OCI-LY1 (cell line): ENCODE data around the gene PDE3B.
"Not testable (repeated sequence)": the region's sequence is repeated elsewhere in the genome, so short reads cannot be mapped to it uniquely, and the experiment has no call there.

Experiments used
- H2AFZ ChIP-seq: fragments of 200-600 bp; sonication (generic), shearing (Covaris generic); 2 replicates; pipeline ENCODE4 v1.6.0; 2014; ENCODE audit warnings: antibody characterized with exemption, mild to moderate bottlenecking, low read length
- H3F3A ChIP-seq: fragments of 200-600 bp; sonication (generic), shearing (Covaris generic); 2 replicates; pipeline ENCODE4 v1.6.0; 2014; ENCODE audit warnings: mild to moderate bottlenecking, antibody characterized with exemption, low read length, moderate library complexity; ENCODE audit not compliant: insufficient read depth
- H3K27ac ChIP-seq: fragments of 200-600 bp; sonication (generic); 2 replicates; pipeline ENCODE4 v1.5.1; 2014; ENCODE audit warnings: low read length, mixed run types, mild to moderate bottlenecking, low read depth; ENCODE audit not compliant: poor library complexity, severe bottlenecking
- H3K27me3 ChIP-seq: fragments of 200-600 bp; sonication (generic); 2 replicates; pipeline ENCODE4 v1.6.0; 2014; ENCODE audit warnings: antibody characterized with exemption, mild to moderate bottlenecking, low read length, moderate library complexity; ENCODE audit not compliant: insufficient read depth
- H3K36me3 ChIP-seq: fragments of 200-600 bp; sonication (generic); 2 replicates; pipeline ENCODE4 v1.6.1; 2014; ENCODE audit warnings: mild to moderate bottlenecking, antibody characterized with exemption, low read length, moderate library complexity, mixed read lengths; ENCODE audit not compliant: insufficient read depth
- H3K4me1 ChIP-seq: fragments of 200-600 bp; sonication (generic); 2 replicates; pipeline ENCODE4 v1.5.1; 2014; ENCODE audit warnings: mild to moderate bottlenecking, low read length, moderate library complexity; ENCODE audit not compliant: insufficient read depth, severe bottlenecking
- H3K4me2 ChIP-seq: fragments of 200-600 bp; sonication (generic), shearing (Covaris generic); 2 replicates; pipeline ENCODE4 v1.6.1; 2014; ENCODE audit warnings: low read length
- H3K4me3 ChIP-seq: fragments of 200-600 bp; sonication (generic); 2 replicates; pipeline ENCODE4 v1.5.1; 2014; ENCODE audit warnings: low read length, low read depth, mild to moderate bottlenecking, mixed read lengths; ENCODE audit not compliant: poor library complexity, severe bottlenecking
- H3K79me2 ChIP-seq: fragments of 200-600 bp; shearing (Covaris generic); 2 replicates; pipeline ENCODE4 v1.6.1; 2016; ENCODE audit warnings: mixed run types, low read length, mixed read lengths; ENCODE audit not compliant: insufficient read depth
- H3K9ac ChIP-seq: fragments of 200-600 bp; sonication (generic), shearing (Covaris generic); 2 replicates; pipeline ENCODE4 v1.6.1; 2014; ENCODE audit warnings: mild to moderate bottlenecking, low read length, mixed read lengths
- H3K9me2 ChIP-seq: fragments of 200-600 bp; sonication (generic), shearing (Covaris generic); 2 replicates; pipeline ENCODE4 v1.6.1; 2014; ENCODE audit warnings: low read depth, mild to moderate bottlenecking, low read length, mixed read lengths
- H3K9me3 ChIP-seq: fragments of 200-600 bp; shearing (Covaris generic); 2 replicates; pipeline ENCODE4 v1.6.1; 2014; ENCODE audit warnings: low read length, mixed read lengths
- H4K20me1 ChIP-seq: fragments of 200-600 bp; sonication (generic), shearing (Covaris generic); 2 replicates; pipeline ENCODE4 v1.6.0; 2016; ENCODE audit warnings: mild to moderate bottlenecking, low read length; ENCODE audit not compliant: insufficient read depth
- EZH2 ChIP-seq: fragments of 200-600 bp; sonication (generic), shearing (Covaris generic); IDR thresholded peaks from 2 replicates; pipeline ENCODE4 v1.8.0; 2017; ENCODE audit warnings: borderline replicate concordance, mixed run types, mild to moderate bottlenecking, antibody characterized with exemption, low read length, moderate library complexity, mixed read lengths
- TF ChIP-seq, protein P1 (sequence below): fragments of 200-600 bp; sonication (generic), shearing (Covaris generic); IDR thresholded peaks from 2 replicates; pipeline ENCODE4 v1.5.1; 2017; ENCODE audit warnings: mild to moderate bottlenecking, antibody characterized with exemption, low read length, moderate library complexity, mixed read lengths

The PDE3B gene

DNA sequence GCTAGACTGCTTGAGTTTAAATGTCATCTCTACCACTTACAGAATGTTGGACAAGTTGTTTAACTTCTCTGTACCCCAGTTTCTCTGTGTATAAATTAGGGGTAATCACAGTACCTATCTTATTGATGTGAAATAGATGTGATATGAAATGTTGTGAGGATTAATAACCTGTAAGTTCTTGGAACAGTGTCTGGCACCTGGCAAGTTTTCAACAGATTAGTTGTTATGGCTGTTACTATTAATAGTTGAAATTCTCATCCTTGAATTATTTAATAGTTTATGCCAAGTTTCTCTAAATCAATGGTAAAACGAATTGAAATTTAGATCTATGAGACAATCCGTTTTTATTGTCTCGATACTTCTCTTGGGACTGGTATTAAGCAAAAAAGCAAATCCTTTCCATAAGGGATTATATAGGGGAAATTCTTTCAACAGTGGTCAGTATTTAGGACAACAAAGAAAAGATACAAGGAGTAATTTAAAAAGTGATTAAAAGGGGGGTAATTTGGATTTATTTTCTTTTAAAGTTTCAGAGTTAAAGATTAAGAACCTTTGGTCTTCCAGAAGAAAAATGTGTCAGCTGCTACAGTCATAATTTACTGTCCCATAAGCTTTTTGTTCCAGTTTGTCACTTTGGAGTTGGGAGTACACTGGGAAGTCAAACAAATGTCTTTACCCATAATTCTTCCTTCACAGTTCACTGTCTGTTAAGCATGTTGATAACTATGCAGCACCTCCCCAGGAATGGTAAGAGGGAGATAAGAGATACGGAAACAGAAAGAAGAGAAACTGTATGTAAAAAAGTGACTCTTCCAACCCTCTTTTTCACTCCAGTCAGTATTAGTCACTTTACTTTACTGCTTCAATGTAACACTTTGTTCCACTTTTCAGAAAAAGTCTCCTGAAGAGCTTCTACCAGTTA is 13.2 kb downstream of the PDE3B start:
- no peak overlapping the region for H3K4me2 ChIP-seq
- TF ChIP-seq EZH2 = no peak
- TF ChIP-seq, protein P1, sequence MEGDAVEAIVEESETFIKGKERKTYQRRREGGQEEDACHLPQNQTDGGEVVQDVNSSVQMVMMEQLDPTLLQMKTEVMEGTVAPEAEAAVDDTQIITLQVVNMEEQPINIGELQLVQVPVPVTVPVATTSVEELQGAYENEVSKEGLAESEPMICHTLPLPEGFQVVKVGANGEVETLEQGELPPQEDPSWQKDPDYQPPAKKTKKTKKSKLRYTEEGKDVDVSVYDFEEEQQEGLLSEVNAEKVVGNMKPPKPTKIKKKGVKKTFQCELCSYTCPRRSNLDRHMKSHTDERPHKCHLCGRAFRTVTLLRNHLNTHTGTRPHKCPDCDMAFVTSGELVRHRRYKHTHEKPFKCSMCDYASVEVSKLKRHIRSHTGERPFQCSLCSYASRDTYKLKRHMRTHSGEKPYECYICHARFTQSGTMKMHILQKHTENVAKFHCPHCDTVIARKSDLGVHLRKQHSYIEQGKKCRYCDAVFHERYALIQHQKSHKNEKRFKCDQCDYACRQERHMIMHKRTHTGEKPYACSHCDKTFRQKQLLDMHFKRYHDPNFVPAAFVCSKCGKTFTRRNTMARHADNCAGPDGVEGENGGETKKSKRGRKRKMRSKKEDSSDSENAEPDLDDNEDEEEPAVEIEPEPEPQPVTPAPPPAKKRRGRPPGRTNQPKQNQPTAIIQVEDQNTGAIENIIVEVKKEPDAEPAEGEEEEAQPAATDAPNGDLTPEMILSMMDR = no peak
- H2AFZ ChIP-seq = no peak overlapping the region
- no peak overlapping the region for H3K27ac ChIP-seq
- H3K9me3 ChIP-seq = no peaks in the 10 kb centered on the region
- H3K9ac ChIP-seq = no peak overlapping the region
- no peaks in the 10 kb centered on the region for H3K9me2 ChIP-seq
- H3K27me3 ChIP-seq = no peaks in the 10 kb centered on the region
- no peaks in the 10 kb centered on the region for H3K79me2 ChIP-seq
- H3F3A ChIP-seq = no peaks in the 10 kb centered on the region
- H3K4me3 ChIP-seq = no peak overlapping the region
- H3K36me3 ChIP-seq = no peaks in the 10 kb centered on the region
- H4K20me1 ChIP-seq = no peaks in the 10 kb centered on the region
- H3K4me1 ChIP-seq = peaks cover 7% of the 10 kb centered on the region

DNA sequence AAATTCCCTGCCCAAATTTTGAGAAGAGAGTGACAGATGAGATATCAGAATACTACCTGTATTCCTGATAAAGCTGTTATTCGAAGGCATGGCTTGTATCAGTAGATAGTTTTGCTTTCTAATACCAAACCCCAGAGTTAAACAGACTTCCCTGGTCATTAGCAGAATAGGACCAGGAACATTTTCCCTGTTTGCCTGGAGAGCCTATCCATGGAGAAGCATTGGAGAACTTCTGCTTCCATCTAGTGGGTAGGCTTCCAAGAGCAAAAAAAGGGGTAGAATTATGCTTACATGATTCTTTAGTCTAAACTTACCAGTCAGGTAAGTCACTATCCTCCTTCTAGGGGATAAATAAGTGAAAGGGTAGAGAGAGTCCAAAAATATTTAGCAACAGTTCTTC is 14.2 kb downstream of the PDE3B start:
- H3K9ac ChIP-seq = no peak overlapping the region

DNA sequence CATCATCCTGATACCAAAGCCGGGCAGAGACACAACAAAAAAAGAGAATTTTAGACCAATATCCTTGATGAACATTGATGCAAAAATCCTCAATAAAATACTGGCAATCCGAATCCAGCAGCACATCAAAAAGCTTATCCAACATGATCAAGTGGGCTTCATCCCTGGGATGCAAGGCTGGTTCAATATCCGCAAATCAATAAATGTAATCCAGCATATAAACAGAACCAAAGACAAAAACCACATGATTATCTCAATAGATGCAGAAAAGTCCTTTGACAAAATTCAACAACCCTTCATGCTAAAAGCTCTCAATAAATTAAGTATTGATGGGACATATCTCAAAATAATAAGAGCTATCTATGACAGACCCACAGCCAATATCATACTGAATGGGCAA is 21.3 kb downstream of the PDE3B start:
- H2AFZ ChIP-seq, H3K9me3 ChIP-seq, H3K4me1 ChIP-seq, H3K27ac ChIP-seq, H3K4me2 ChIP-seq, H4K20me1 ChIP-seq, H3K36me3 ChIP-seq, H3F3A ChIP-seq, H3K27me3 ChIP-seq, H3K4me3 ChIP-seq, H3K9ac ChIP-seq, H3K79me2 ChIP-seq, H3K9me2 ChIP-seq: not testable (repeated sequence)

More for the DNA sequence above, 14.2 kb downstream of the PDE3B start:
- H3K27me3 ChIP-seq = no peaks in the 10 kb centered on the region
- H3K27ac ChIP-seq = no peak overlapping the region
- no peaks in the 10 kb centered on the region for H3K9me3 ChIP-seq
- no peaks in the 10 kb centered on the region for H3K36me3 ChIP-seq
- no peaks in the 10 kb centered on the region for H4K20me1 ChIP-seq
- no peaks in the 10 kb centered on the region for H3K79me2 ChIP-seq
- no peak overlapping the region for H3K4me3 ChIP-seq
- no peaks in the 10 kb centered on the region for H3F3A ChIP-seq
- peaks cover 6% of the 10 kb centered on the region for H3K4me1 ChIP-seq
- H2AFZ ChIP-seq = no peak overlapping the region
- no peaks in the 10 kb centered on the region for H3K9me2 ChIP-seq
- H3K4me2 ChIP-seq = no peak overlapping the region
- no peak for TF ChIP-seq EZH2
- TF ChIP-seq, protein P1 = no peak

DNA sequence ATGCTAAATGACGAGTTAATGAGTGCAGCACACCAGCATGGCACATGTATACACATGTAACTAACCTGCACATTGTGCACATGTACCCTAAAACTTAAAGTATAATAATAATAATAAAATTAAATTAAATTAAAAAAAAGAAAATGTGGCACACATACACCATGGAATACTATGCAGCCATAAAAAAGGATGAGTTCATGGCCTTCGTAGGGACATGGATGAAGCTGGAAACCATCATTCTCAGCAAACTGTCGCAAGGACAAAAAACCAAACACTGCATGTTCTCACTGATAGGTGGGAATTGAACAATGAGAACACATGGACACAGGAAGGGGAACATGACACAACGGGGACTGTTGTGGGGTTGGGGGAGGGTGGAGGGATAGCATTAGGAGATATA is 23.7 kb downstream of the PDE3B start:
- H3K27me3 ChIP-seq, H3K4me1 ChIP-seq, H3K36me3 ChIP-seq, H3F3A ChIP-seq, H3K9me3 ChIP-seq, H3K79me2 ChIP-seq, H2AFZ ChIP-seq, H3K4me3 ChIP-seq, H3K27ac ChIP-seq, H4K20me1 ChIP-seq, H3K4me2 ChIP-seq, H3K9ac ChIP-seq, H3K9me2 ChIP-seq: not testable (repeated sequence)
